ENCODE results near the gene ADAMTSL1.

DNA sequence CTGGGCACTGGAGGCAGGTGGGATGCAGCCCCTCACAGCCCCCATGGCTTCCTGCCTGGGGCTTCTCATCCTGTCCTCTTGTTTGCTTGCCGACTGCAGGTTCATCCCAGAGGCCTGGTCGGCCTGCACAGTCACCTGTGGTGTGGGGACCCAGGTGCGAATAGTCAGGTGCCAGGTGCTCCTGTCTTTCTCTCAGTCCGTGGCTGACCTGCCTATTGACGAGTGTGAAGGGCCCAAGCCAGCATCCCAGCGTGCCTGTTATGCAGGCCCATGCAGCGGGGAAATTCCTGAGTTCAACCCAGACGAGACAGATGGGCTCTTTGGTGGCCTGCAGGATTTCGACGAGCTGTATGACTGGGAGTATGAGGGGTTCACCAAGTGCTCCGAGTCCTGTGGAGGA lies 232.7 kb downstream of the ADAMTSL1 start:
- TF ChIP-seq, protein P1, sequence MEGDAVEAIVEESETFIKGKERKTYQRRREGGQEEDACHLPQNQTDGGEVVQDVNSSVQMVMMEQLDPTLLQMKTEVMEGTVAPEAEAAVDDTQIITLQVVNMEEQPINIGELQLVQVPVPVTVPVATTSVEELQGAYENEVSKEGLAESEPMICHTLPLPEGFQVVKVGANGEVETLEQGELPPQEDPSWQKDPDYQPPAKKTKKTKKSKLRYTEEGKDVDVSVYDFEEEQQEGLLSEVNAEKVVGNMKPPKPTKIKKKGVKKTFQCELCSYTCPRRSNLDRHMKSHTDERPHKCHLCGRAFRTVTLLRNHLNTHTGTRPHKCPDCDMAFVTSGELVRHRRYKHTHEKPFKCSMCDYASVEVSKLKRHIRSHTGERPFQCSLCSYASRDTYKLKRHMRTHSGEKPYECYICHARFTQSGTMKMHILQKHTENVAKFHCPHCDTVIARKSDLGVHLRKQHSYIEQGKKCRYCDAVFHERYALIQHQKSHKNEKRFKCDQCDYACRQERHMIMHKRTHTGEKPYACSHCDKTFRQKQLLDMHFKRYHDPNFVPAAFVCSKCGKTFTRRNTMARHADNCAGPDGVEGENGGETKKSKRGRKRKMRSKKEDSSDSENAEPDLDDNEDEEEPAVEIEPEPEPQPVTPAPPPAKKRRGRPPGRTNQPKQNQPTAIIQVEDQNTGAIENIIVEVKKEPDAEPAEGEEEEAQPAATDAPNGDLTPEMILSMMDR (conservative IDR thresholded peaks at IDR 0.05 in 1 of 2, IDR thresholded peaks at IDR 0.05 in 1 of 2; ENCODE audit: extremely low read depth in 1 of 2, insufficient read depth in 1 of 2, low read depth in 1 of 2, low read length in 2 of 2) = no peak
- no peak for TF ChIP-seq EZH2 (IDR thresholded peaks at IDR 0.05; ENCODE audit: borderline replicate concordance, low read length)

All from mammary epithelial cell (primary cell).